Kasumi-1 (cell line): Measurements from ENCODE around the gene SLC25A5.

Experiments
- DNase-seq, 2 experiments: peaks; one replicate each; lab custom pipeline; 2025; lab: John Stamatoyannopoulos, UW

The SLC25A5 gene

GRCh38 chrX:119505945-119506344 is 37.7 kb downstream of the SLC25A5 start:
- no peak for DNase-seq

- DNase-seq = no peak
Observed at GRCh38 chrX:119507206-119507605, 39.0 kb downstream of the SLC25A5 start.

- peak; percentile 30 to 32 for DNase-seq
Observed at GRCh38 chrX:119512146-119512800, 44.0 kb downstream of the SLC25A5 start.

GRCh38 chrX:119516157-119516702 is 48.0 kb downstream of the SLC25A5 start:
- peak; percentile 77 to 81 for DNase-seq

- no peak for DNase-seq
Observed at GRCh38 chrX:119518371-119518770, 50.1 kb downstream of the SLC25A5 start.
